B cell (primary cell): Measurements from ENCODE around the gene URGCP. TPM values are rescaled to one million over a fixed set of nuclear protein-coding genes. Genes with fewer than 3 reads are reported as not detected.

ENCODE experiments used
- ATAC-seq: fragments of 200-7000 bp; cut with Tn5 transposase; one replicate; pipeline ENCODE4 v1.10.0; 2021; ENCODE audit warnings: low read depth, mild to moderate bottlenecking, moderate number of reproducible peaks, moderate library complexity
- CTCF ChIA-PET: fragments of 350-600 bp; sonication (Branson Sonifier 250); formaldehyde crosslinking; loops from one replicate; lab custom pipeline; 2021; ENCODE audit warnings: antibody characterized with exemption, inconsistent platforms; lab: Charles Lee
- POLR2A ChIA-PET: fragments of 350-600 bp; sonication (Branson Sonifier 250); formaldehyde crosslinking; loops from one replicate; lab custom pipeline; 2021; ENCODE audit warnings: antibody characterized with exemption; lab: Charles Lee
- DNase-seq: peaks from one replicate; pipeline ENCODE4 v3.0.0; 2013
- H2AFZ ChIP-seq: 2 replicates; pipeline ENCODE4 v1.6.1; 2012; ENCODE audit warnings: mild to moderate bottlenecking, low read depth, low read length; ENCODE audit not compliant: insufficient read depth, poor library complexity, severe bottlenecking
- H3K27ac ChIP-seq, 2 donors: 1 replicate in 1 of 2; 2 replicates in 1 of 2; pipeline ENCODE4 v1.5.1; 2012 to 2013; ENCODE audit warnings: low read length in 2 of 2, mild to moderate bottlenecking in 2 of 2, moderate library complexity in 1 of 2
- H3K27me3 ChIP-seq, 4 experiments: fragments of 200-600 bp in 1 of 4; sonication (generic) in 1 of 4; replicated peaks in 1 of 4; 1 replicate in 2 of 4; 2 replicates in 2 of 4; pipeline versions ENCODE4 v1.6.1 to v1.7.0; 2013 to 2016; ENCODE audit warnings: low read length in 3 of 4, mild to moderate bottlenecking in 2 of 4, mixed read lengths in 1 of 4, moderate library complexity in 1 of 4; ENCODE audit not compliant: insufficient read depth in 4 of 4, control insufficient read depth in 3 of 4; ENCODE audit errors: control extremely low read depth in 1 of 4
- H3K36me3 ChIP-seq, 2 experiments: replicated peaks in 1 of 2; 1 replicate in 1 of 2; 2 replicates in 1 of 2; pipeline versions ENCODE4 v1.6.1 to v1.7.1; 2013; ENCODE audit warnings: low read length in 1 of 2; ENCODE audit not compliant: insufficient read depth in 2 of 2, control insufficient read depth in 1 of 2; ENCODE audit errors: control extremely low read depth in 1 of 2, extremely low read depth in 1 of 2
- H3K4me1 ChIP-seq, 2 donors: fragments of 200-600 bp in 1 of 2; sonication (generic) in 1 of 2; 1 replicate in 1 of 2; 2 replicates in 1 of 2; pipeline versions ENCODE4 v1.5.1 to v1.6.1; 2013 to 2017; ENCODE audit warnings: low read length in 2 of 2; ENCODE audit not compliant: control insufficient read depth in 2 of 2, insufficient read depth in 2 of 2
- H3K4me2 ChIP-seq: replicated peaks from 2 replicates; pipeline ENCODE3; 2012; ENCODE audit warnings: mild to moderate bottlenecking, low read depth, low read length; ENCODE audit not compliant: poor library complexity, severe bottlenecking
- H3K4me3 ChIP-seq, 5 experiments: fragments of 200-600 bp in 1 of 5; sonication (generic) in 1 of 5; 1 replicate in 3 of 5; 2 replicates in 2 of 5; pipeline versions ENCODE4 v1.5.1 to v1.7.0; 2011 to 2016; ENCODE audit warnings: low read length in 4 of 5, mild to moderate bottlenecking in 4 of 5, low read depth in 2 of 5, control low read depth in 1 of 5, moderate library complexity in 1 of 5; ENCODE audit not compliant: insufficient read depth in 1 of 5; ENCODE audit errors: control extremely low read depth in 1 of 5, extremely low read depth in 1 of 5
- H3K79me2 ChIP-seq: fragments of 200-600 bp; sonication (generic); one replicate; pipeline ENCODE4 v1.6.0; 2016; ENCODE audit warnings: low read length; ENCODE audit not compliant: control insufficient read depth, insufficient read depth
- H3K9ac ChIP-seq: fragments of 200-600 bp; sonication (generic); 2 replicates; pipeline ENCODE4 v1.6.1; 2017; ENCODE audit warnings: mild to moderate bottlenecking, low read length, moderate library complexity
- H3K9me3 ChIP-seq, 3 donors: one replicate each; pipeline versions ENCODE4 v1.6.1 to v1.7.1; 2013; ENCODE audit warnings: low read length in 2 of 3; ENCODE audit not compliant: control insufficient read depth in 2 of 3, insufficient read depth in 1 of 3; ENCODE audit errors: control extremely low read depth in 1 of 3
- H4K20me1 ChIP-seq: 2 replicates; pipeline ENCODE4 v1.6.0; 2012; ENCODE audit warnings: mild to moderate bottlenecking, low read length; ENCODE audit not compliant: insufficient read depth, control insufficient read depth, poor library complexity, severe bottlenecking
- H3K27ac Mint-ChIP-seq: one replicate; pipeline ENCODE4 v1.8.0; 2021; ENCODE audit warnings: mixed read lengths
- H3K27me3 Mint-ChIP-seq: one replicate; pipeline ENCODE4 v1.8.0; 2021; ENCODE audit warnings: mixed read lengths
- H3K4me1 Mint-ChIP-seq: one replicate; pipeline ENCODE4 v1.8.0; 2021; ENCODE audit warnings: mixed read lengths
- H3K4me3 Mint-ChIP-seq: one replicate; pipeline ENCODE4 v1.8.0; 2021; ENCODE audit warnings: mixed read lengths
- H3K9me3 Mint-ChIP-seq: one replicate; pipeline ENCODE4 v1.8.0; 2022; ENCODE audit warnings: mixed read lengths; ENCODE audit not compliant: insufficient read depth
- CTCF ChIP-seq: fragments of 200-600 bp; IDR thresholded peaks from one replicate; pipeline ENCODE4 v1.8.0; 2022; ENCODE audit warnings: antibody characterized with exemption, mild to moderate bottlenecking
- EZH2 ChIP-seq: IDR thresholded peaks from 2 replicates; pipeline ENCODE4 v1.6.1; 2012; ENCODE audit warnings: borderline replicate concordance, low read depth, mild to moderate bottlenecking, moderate library complexity, low read length; ENCODE audit not compliant: insufficient read depth, poor library complexity, severe bottlenecking
- WGBS: methylation state at CpG from one replicate; pipeline ENCODE4 v1.1.5; 2013; ENCODE audit warnings: missing lambda C conversion rate; ENCODE audit not compliant: insufficient coverage; 5-methylcytosine and 5-hydroxymethylcytosine counted together
- intact Hi-C: fragments of 100-400 bp; cut with micrococcal nuclease; formaldehyde crosslinking; loops from one replicate; pipeline ENCODE4 v1.10.0; 2022
- polyA plus RNA-seq: library from polyadenylated mRNA; depleted of rRNA; stranded (reverse); fragments of >200 nt; gene quantifications from 2 replicates; pipeline ENCODE4 v1.2.3, GENCODE V29; 2012
- total RNA-seq, 2 donors: library from RNA; stranded (reverse); fragments of 120-200 nt in 1 of 2; gene quantifications; 1 replicate in 1 of 2; 2 replicates in 1 of 2; pipeline versions ENCODE4 v1.2.3 to v1.2.4, GENCODE V29; 2013 to 2022

The URGCP gene
- total and polyA plus RNA-seq, 2 donors (not counting 1 experiment from before 2014, with no cell fraction given) = 16.5 to 25.1 TPM

- no peaks in the 10 kb centered on the region for H3K27me3 Mint-ChIP-seq
- no peak overlapping the region for H2AFZ ChIP-seq
- TF ChIP-seq EZH2 (no peak), CTCF (no peak)
- H3K27me3 ChIP-seq = no peaks in the 10 kb centered on the region
- no peaks in the 10 kb centered on the region for H3K9me3 Mint-ChIP-seq
- no peaks in the 10 kb centered on the region for H3K9me3 ChIP-seq
- peaks cover 42% of the 10 kb centered on the region for H4K20me1 ChIP-seq
- H3K4me3 Mint-ChIP-seq = no peak overlapping the region
- H3K36me3 ChIP-seq = peaks cover 0 to 3% of the 10 kb centered on the region in 2 experiments
- H3K4me3 ChIP-seq = no peak overlapping the region
- intact Hi-C loops = no loop called here
- H3K79me2 ChIP-seq = peaks cover 57% of the 10 kb centered on the region
- ChIA-PET CTCF (no interaction called here), POLR2A (no interaction called here)
- no peak overlapping the region for H3K9ac ChIP-seq
- H3K4me1 ChIP-seq = no peaks in the 10 kb centered on the region
- ATAC-seq = no peak
- H3K4me1 Mint-ChIP-seq = peaks cover 25% of the 10 kb centered on the region
- H3K27ac Mint-ChIP-seq = no peak overlapping the region
- WGBS = 96% methylated on average over 3 of the region's 6 CpGs
- no peak overlapping the region for H3K27ac ChIP-seq
- no peak overlapping the region for H3K4me2 ChIP-seq
- DNase-seq = no peak
Measured at GRCh38 chr7:43890468-43890867, 15.9 kb downstream of the URGCP start.

DNA sequence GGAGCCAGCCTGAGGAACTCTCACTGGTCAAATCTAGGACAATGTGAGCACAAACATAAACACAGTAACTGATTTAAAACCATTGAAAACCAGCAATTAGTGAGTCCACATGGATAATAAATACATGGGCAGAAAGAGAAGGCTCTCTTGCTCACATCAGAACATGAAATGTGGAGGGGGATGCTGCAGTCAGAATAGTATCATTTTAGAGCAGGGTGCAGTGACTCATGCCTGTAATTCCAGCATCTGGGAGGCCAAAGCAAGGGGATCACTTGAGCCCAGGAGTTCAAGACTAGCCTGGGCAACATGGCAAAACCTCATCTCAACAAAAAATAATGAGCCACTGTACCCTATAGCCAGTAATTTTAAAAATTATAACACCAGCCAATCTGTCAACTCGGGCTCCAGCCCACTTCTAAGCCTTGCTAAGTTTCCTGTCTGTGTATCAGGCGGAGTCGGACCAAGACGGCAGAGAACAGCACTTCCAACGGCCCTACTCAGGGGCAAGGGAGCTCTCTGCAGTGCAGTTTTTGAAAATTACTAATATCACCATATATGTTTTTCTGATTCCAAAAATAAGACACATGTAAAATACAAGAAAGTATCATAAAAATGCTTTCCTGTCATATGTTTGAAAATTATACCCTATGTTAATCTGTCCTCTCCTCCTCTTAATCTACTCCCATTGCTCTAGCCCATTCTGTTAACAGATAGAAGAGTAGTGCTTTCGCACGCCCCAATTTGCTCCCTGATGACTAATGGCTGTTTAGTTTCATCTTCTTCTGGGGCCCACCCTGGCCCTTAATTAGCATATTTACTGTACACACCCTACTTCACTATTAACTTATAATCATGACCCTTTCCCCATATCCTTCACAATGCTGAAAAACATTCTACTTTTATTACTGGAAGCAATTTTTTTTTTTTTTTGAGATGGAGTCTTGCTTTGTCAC, 17.1 kb downstream of the URGCP start:
- DNase-seq (no peak), ATAC-seq (no peak)
- POLR2A ChIA-PET = no interaction called here
- Histone ChIP-seq H3K27me3 (no peaks in the 10 kb centered on the region), H3K4me3 (no peak overlapping the region), H3K4me2 (no peak overlapping the region), H3K79me2 (peaks cover 45% of the 10 kb centered on the region), H3K9ac (no peak overlapping the region), H3K4me1 (no peaks in the 10 kb centered on the region), H3K36me3 (peaks cover 0 to 5% of the 10 kb centered on the region in 2 experiments), H2AFZ (no peak overlapping the region), H3K27ac (no peak overlapping the region), H3K9me3 (no peaks in the 10 kb centered on the region), H4K20me1 (peaks cover 42% of the 10 kb centered on the region)
- Mint-ChIP-seq H3K4me1 (peaks cover 25% of the 10 kb centered on the region), H3K27ac (no peak overlapping the region), H3K27me3 (no peaks in the 10 kb centered on the region), H3K9me3 (no peaks in the 10 kb centered on the region), H3K4me3 (no peak overlapping the region)
- TF ChIP-seq CTCF (no peak), EZH2 (no peak)
- CTCF ChIA-PET = no interaction called here
- intact Hi-C loops = no loop called here
- WGBS = 95% methylated on average over 2 of the region's 7 CpGs
